T-cell (primary cell): ENCODE measurements around the gene TNRC6C. TPM values are rescaled to one million over a fixed set of nuclear protein-coding genes. Genes with fewer than 3 reads are reported as not detected.

ENCODE experiments used
- ATAC-seq, 4 experiments: fragments of 200-7000 bp in 3 of 4; fragments of 150-1000 bp in 1 of 4; cut with Tn5 transposase; replicated peaks in 1 of 4; 1 replicate in 3 of 4; 2 replicates in 1 of 4; pipeline ENCODE4 v1.10.0; 2021; ENCODE audit warnings: moderate library complexity in 3 of 4, mild to moderate bottlenecking in 2 of 4, moderate number of reproducible peaks in 1 of 4
- CTCF ChIA-PET, 2 donors: fragments of 300-600 bp; sonication (Branson Sonifier 250); formaldehyde crosslinking; loops; one replicate each; lab custom pipeline; 2022; ENCODE audit warnings: antibody characterized with exemption in 2 of 2; lab: Charles Lee
- POLR2A ChIA-PET, 2 donors: fragments of 300-600 bp; sonication (Branson Sonifier 250); formaldehyde crosslinking; loops; one replicate each; lab custom pipeline; 2022; ENCODE audit warnings: antibody characterized with exemption in 2 of 2; lab: Charles Lee
- DNase-seq, 35 experiments: peaks; one replicate each; pipeline versions ENCODE4 v3.0.0 to v3.0.0-alpha.2; 2013 to 2023
- H3K27ac ChIP-seq: one replicate; pipeline ENCODE4 v1.5.1; 2013; ENCODE audit warnings: low read length
- H3K27me3 ChIP-seq, 2 experiments: replicated peaks in 1 of 2; 1 replicate in 1 of 2; 2 replicates in 1 of 2; pipeline versions ENCODE4 v1.6.1 to v1.7.0; 2013; ENCODE audit warnings: low read length in 1 of 2, mixed read lengths in 1 of 2; ENCODE audit not compliant: control insufficient read depth in 2 of 2, insufficient read depth in 2 of 2; ENCODE audit errors: extremely low read depth in 1 of 2
- H3K36me3 ChIP-seq, 2 donors: 1 replicate in 1 of 2; 2 replicates in 1 of 2; pipeline versions ENCODE4 v1.6.1 to v1.7.0; 2013; ENCODE audit warnings: low read length in 1 of 2; ENCODE audit not compliant: control insufficient read depth in 2 of 2, insufficient read depth in 1 of 2; ENCODE audit errors: extremely low read depth in 1 of 2
- H3K4me1 ChIP-seq, 2 experiments: 1 replicate in 1 of 2; 2 replicates in 1 of 2; pipeline versions ENCODE4 v1.6.1 to v1.7.0; 2013; ENCODE audit warnings: low read length in 2 of 2, mixed read lengths in 1 of 2; ENCODE audit not compliant: insufficient read depth in 2 of 2, control insufficient read depth in 1 of 2; ENCODE audit errors: extremely low read depth in 1 of 2
- H3K4me3 ChIP-seq, 2 donors: 1 replicate in 1 of 2; 2 replicates in 1 of 2; pipeline versions ENCODE4 v1.5.1 to v1.7.0; 2013; ENCODE audit warnings: mild to moderate bottlenecking in 2 of 2, low read length in 1 of 2, moderate library complexity in 1 of 2; ENCODE audit not compliant: control insufficient read depth in 1 of 2; ENCODE audit errors: extremely low read depth in 1 of 2
- H3K9me3 ChIP-seq: 2 replicates; pipeline ENCODE4 v1.7.0; 2013
- H3K27ac Mint-ChIP-seq, 2 donors: one replicate each; pipeline ENCODE4 v1.8.0; 2020 to 2021; ENCODE audit warnings: mild to moderate bottlenecking in 2 of 2, mixed read lengths in 2 of 2
- H3K27me3 Mint-ChIP-seq, 2 donors: one replicate each; pipeline ENCODE4 v1.8.0; 2021 to 2022; ENCODE audit warnings: mixed read lengths in 2 of 2
- H3K36me3 Mint-ChIP-seq: one replicate; pipeline ENCODE4 v1.8.0; 2021; ENCODE audit warnings: mixed read lengths
- H3K4me1 Mint-ChIP-seq, 3 donors: one replicate each; pipeline ENCODE4 v1.8.0; 2020 to 2022; ENCODE audit warnings: mixed read lengths in 3 of 3, mild to moderate bottlenecking in 1 of 3
- H3K4me3 Mint-ChIP-seq, 3 donors: one replicate each; pipeline ENCODE4 v1.8.0; 2020 to 2022; ENCODE audit warnings: mild to moderate bottlenecking in 3 of 3, mixed read lengths in 3 of 3, moderate library complexity in 3 of 3
- H3K9me3 Mint-ChIP-seq, 3 donors: one replicate each; pipeline ENCODE4 v1.8.0; 2020 to 2022; ENCODE audit warnings: mixed read lengths in 3 of 3
- WGBS: methylation state at CpG from one replicate; pipeline ENCODE4 v1.1.5; 2013; ENCODE audit warnings: missing lambda C conversion rate; ENCODE audit not compliant: insufficient coverage; 5-methylcytosine and 5-hydroxymethylcytosine counted together
- total RNA-seq, 35 experiments: library from RNA in 6 of 35; stranded (reverse) in 6 of 35; fragments of 120-200 nt in 1 of 35; gene quantifications; one replicate each; pipeline versions ENCODE4 v1.2.1 to v1.2.4 and lab custom pipeline; 2013 to 2026

Gene TNRC6C
- total RNA-seq, 5 donors from 2014 or later (not counting 1 experiment from before 2014, with no cell fraction given): 87.1 to 116 (median 94.3) TPM

DNA sequence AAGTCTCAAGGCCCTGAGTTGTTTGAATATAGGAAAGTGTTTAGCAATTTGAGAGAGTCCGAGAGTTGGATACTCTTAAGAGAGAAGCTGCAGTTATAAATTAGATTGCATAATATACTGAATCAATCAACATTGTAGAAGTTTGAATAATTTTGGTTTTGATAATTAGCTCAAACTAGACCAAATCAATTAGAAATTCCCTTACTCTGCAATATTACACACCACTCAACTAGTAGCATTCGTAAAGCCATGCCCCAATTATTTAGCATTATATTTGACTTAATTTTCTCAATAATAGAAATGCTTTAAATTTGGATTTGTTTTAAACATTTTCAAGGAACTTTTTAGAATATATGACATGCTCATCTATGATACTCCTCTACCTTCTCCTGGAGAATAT is 49.1 kb downstream of the TNRC6C start:
- DNase-seq (no peak), ATAC-seq (no peak)
- no peaks in the 10 kb centered on the region for H3K27me3 ChIP-seq
- peaks cover 0 to 24% of the 10 kb centered on the region in 2 donors for H3K36me3 ChIP-seq
- H3K27ac ChIP-seq: no peak overlapping the region
- H3K27me3 Mint-ChIP-seq: no peaks in the 10 kb centered on the region
- H3K4me1 ChIP-seq: peaks cover 0 to 3% of the 10 kb centered on the region in 2 experiments
- peaks cover 32% of the 10 kb centered on the region for H3K36me3 Mint-ChIP-seq
- no peak overlapping the region for H3K4me3 Mint-ChIP-seq
- H3K9me3 Mint-ChIP-seq: no peaks in the 10 kb centered on the region
- H3K4me1 Mint-ChIP-seq: peaks cover 41 to 45% (median 44%) of the 10 kb centered on the region in 3 donors
- no peaks in the 10 kb centered on the region for H3K9me3 ChIP-seq
- H3K27ac Mint-ChIP-seq: peak overlapping the region in 1 of 2 donors; percentile 22
- no peak overlapping the region for H3K4me3 ChIP-seq
- CTCF ChIA-PET: interaction anchor here in 1 of 2 donors (2.7 kb wide), 1 partner anchor 12 kb away, joined by 13 read pairs; no protein-coding TSS in a partner anchor
- no CpG with 5 or more reads among the region's 2 CpGs for WGBS
- POLR2A ChIA-PET: interaction anchor here in 1 of 2 donors (0.8 kb wide), 1 partner anchor 50 kb away, joined by 5 read pairs; no protein-coding TSS in a partner anchor

DNA sequence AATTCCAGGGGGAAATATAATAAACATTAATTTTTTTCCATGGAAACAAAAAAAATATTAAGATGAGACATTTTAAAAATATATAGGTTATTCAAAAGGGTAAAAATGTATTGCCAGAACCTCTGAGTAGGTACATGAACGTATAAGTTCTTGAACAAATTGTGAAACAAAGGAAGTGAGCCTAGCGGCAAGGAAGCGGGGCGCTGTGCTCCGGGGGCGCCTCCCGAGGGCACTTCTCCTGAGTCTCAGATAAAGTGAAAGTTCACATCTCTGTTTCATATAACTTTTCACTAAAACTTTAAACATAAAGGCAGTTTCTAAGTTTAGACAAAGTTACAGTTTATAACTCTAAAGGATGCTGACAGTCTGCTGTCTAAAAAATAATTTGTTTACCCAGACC is 52.3 kb downstream of the TNRC6C start:
- Mint-ChIP-seq H3K4me1 (peaks cover 39 to 41% (median 39%) of the 10 kb centered on the region in 3 donors), H3K36me3 (peaks cover 23% of the 10 kb centered on the region), H3K9me3 (no peaks in the 10 kb centered on the region), H3K27ac (peak overlapping the region; percentile 67 to 76), H3K4me3 (no peak overlapping the region), H3K27me3 (no peaks in the 10 kb centered on the region)
- no peaks in the 10 kb centered on the region for H3K27me3 ChIP-seq
- DNase-seq (peak in 28 of 35 experiments; percentile 7 to 47 (median 30)), ATAC-seq (peak; percentile 48 to 68 (median 58))
- H3K27ac ChIP-seq: no peak overlapping the region
- no CpG with 5 or more reads among the region's 7 CpGs for WGBS
- H3K4me3 ChIP-seq: no peak overlapping the region
- no peaks in the 10 kb centered on the region for H3K9me3 ChIP-seq
- ChIA-PET CTCF (interaction anchor here in 1 of 2 donors (0.6 to 1.0 kb wide), 3 partner anchors 19 to 468 kb away, joined by 3 to 4 read pairs (median 3); no protein-coding TSS in a partner anchor), POLR2A (no interaction called here)
- peaks cover 0 to 29% of the 10 kb centered on the region in 2 donors for H3K36me3 ChIP-seq
- H3K4me1 ChIP-seq: peaks cover 0 to 3% of the 10 kb centered on the region in 2 experiments

DNA sequence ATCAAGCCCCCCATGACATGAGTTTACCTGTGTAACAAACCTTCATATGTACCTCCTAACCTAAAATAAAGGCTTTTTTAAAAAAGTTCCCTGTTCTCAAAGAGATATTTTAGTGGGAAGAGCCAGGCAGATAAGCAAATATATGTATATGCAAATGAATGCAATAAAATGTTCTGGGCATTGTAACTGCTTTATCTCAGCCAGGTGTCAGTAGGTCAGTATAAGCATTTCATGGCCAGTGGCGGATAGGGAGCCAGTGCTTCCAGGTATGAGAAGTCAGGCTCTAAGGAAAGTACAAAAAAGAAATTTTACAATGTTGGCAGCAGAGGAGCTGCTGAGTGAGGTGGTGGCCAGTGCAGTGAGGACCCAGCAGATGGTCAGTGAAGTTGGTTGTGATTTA is 53.9 kb downstream of the TNRC6C start:
- Histone ChIP-seq H3K9me3 (no peaks in the 10 kb centered on the region), H3K36me3 (peaks cover 0 to 37% of the 10 kb centered on the region in 2 donors), H3K27me3 (no peaks in the 10 kb centered on the region), H3K4me1 (peaks cover 0 to 3% of the 10 kb centered on the region in 2 experiments), H3K27ac (no peak overlapping the region), H3K4me3 (no peak overlapping the region)
- Mint-ChIP-seq H3K9me3 (no peaks in the 10 kb centered on the region), H3K4me3 (no peak overlapping the region), H3K27ac (peak overlapping the region; percentile 28 to 61), H3K36me3 (peaks cover 15% of the 10 kb centered on the region), H3K4me1 (peaks cover 33 to 36% (median 34%) of the 10 kb centered on the region in 3 donors), H3K27me3 (no peaks in the 10 kb centered on the region)
- ATAC-seq: no peak
- DNase-seq: no peak
- POLR2A ChIA-PET: interaction anchor here in 1 of 2 donors (0.6 to 1.7 kb wide), 2 partner anchors 54 to 677 kb away, joined by 4 read pairs; partner anchors contain the start of gene TNRC6C
- CTCF ChIA-PET: interaction anchor here (0.6 to 2.0 kb wide), 5 partner anchors 8 to 470 kb away, joined by 3 to 5 read pairs (median 4); no protein-coding TSS in a partner anchor
- no CpG with 5 or more reads among the region's 1 CpG for WGBS

DNA sequence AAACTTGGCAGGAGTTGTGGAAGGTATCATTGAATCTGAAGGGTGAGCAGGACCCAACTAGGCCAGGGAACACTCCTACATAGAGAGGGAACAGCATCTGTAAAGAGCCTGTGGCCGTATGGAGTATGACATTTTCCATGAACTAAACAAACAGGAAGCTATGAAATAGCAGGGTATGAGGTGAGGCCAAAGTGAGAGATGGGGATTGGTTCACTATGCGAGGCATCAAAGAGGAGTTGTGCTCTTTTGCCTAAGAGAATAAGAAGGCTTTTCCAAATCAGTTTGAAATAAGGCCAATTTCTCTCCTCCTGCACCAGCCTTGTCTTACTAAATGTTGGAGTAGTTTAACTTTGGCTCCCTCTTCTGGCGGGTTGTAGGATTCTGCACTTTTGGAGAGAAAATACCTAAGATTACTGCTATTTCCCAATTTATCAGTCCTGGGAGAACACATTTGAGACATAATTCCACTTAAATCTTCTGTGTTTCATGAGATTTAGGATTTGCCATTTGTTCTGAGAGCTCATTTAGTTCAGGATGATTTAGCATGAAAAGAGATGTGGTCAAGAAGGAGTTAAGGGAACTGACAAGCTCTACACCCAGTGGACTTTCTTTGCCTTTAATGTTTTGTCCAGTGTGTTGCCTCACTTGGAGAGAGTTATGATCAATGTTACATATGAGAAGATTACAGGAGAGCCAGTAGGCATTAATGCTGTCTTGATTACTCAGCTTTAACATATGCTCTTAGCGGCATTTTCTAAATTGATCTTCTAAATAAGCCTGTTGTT is 55.4 kb downstream of the TNRC6C start:
- H3K9me3 Mint-ChIP-seq: no peaks in the 10 kb centered on the region
- no peak overlapping the region for H3K27ac ChIP-seq
- peaks cover 13% of the 10 kb centered on the region for H3K36me3 Mint-ChIP-seq

DNA sequence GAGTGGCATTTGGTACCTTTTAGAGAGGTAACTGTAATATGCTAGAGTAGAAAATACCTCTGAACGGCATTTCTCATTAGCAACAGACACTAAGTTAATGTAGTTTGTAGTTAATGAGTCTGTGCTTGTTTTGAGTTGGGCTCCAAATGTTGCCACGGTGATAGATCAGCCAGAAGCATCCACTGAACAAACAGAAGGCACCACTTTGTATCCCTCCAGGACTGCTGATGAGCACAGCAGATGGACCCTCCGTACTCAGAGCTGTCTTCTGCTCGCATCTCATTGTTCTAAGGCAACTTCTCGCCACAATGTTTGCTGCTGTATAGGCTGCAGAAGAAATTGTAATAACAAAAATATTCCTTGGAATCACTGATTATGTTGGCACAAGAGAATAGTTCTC is 56.1 kb downstream of the TNRC6C start:
- Mint-ChIP-seq H3K9me3 (no peaks in the 10 kb centered on the region), H3K27me3 (no peaks in the 10 kb centered on the region), H3K4me1 (peaks cover 41 to 45% (median 41%) of the 10 kb centered on the region in 3 donors), H3K36me3 (peaks cover 10% of the 10 kb centered on the region), H3K27ac (no peak overlapping the region), H3K4me3 (no peak overlapping the region)
- H3K27me3 ChIP-seq: no peaks in the 10 kb centered on the region
- ATAC-seq (no peak), DNase-seq (no peak)
- no peaks in the 10 kb centered on the region for H3K9me3 ChIP-seq
- no peak overlapping the region for H3K4me3 ChIP-seq
- WGBS: no CpG with 5 or more reads among the region's 5 CpGs
- CTCF ChIA-PET: interaction anchor here in 1 of 2 donors (0.6 to 2.0 kb wide), 8 partner anchors 8 to 466 kb away, joined by 3 to 12 read pairs (median 5); partner anchors contain the start of gene TNRC6C
- peaks cover 0 to 3% of the 10 kb centered on the region in 2 experiments for H3K4me1 ChIP-seq
- peaks cover 0 to 31% of the 10 kb centered on the region in 2 donors for H3K36me3 ChIP-seq
- H3K27ac ChIP-seq: no peak overlapping the region
- POLR2A ChIA-PET: interaction anchor here in 1 of 2 donors (0.6 kb wide), 1 partner anchor 58 kb away, joined by 3 read pairs; no protein-coding TSS in a partner anchor

More for the DNA sequence above, 55.4 kb downstream of the TNRC6C start:
- CTCF ChIA-PET: interaction anchor here (0.6 to 2.0 kb wide), 14 partner anchors 9 to 850 kb away, joined by 3 to 12 read pairs (median 4); partner anchors contain the start of genes BIRC5 (in 1 of the 2) and TNRC6C (in 1 of the 2)
- POLR2A ChIA-PET: interaction anchor here in 1 of 2 donors (0.6 to 1.7 kb wide), 2 partner anchors 55 to 58 kb away, joined by 3 to 4 read pairs; partner anchors contain the start of gene TNRC6C
- Histone ChIP-seq H3K27me3 (no peaks in the 10 kb centered on the region), H3K9me3 (no peaks in the 10 kb centered on the region), H3K36me3 (peaks cover 0 to 32% of the 10 kb centered on the region in 2 donors), H3K4me3 (no peak overlapping the region), H3K4me1 (peaks cover 0 to 3% of the 10 kb centered on the region in 2 experiments)
- WGBS: no CpG with 5 or more reads among the region's 4 CpGs
- Mint-ChIP-seq H3K4me3 (no peak overlapping the region), H3K4me1 (peaks cover 37 to 38% (median 38%) of the 10 kb centered on the region in 3 donors), H3K27me3 (no peaks in the 10 kb centered on the region), H3K27ac (peak overlapping the region; percentile 20 to 45)
- ATAC-seq: peak; percentile 54 to 74 (median 58)
- DNase-seq: peak in 31 of 35 experiments; percentile 11 to 85 (median 41)

DNA sequence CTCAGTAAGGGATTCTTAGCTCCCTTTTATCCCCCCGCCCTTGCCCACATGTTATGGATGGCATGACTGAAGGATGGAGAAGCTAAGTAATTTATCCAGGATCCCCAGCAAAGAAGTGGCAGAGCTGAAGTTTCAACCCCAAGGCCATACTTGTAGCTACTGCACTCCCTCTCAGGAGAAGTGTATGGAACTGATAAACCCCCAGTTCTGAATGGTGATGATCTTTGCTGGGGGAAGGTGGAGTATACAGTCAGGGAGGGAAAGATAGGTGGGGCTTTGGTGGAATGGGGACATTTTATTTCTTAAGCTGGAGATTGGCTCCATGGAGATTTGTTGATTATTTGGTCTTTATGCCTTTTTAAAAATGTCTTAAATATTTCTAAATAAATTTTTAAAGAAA is 58.3 kb downstream of the TNRC6C start:
- H3K36me3 Mint-ChIP-seq: peaks cover 12% of the 10 kb centered on the region
- Histone ChIP-seq H3K36me3 (peaks cover 0 to 20% of the 10 kb centered on the region in 2 donors), H3K4me1 (peaks cover 0 to 9% of the 10 kb centered on the region in 2 experiments), H3K9me3 (no peaks in the 10 kb centered on the region), H3K27me3 (no peaks in the 10 kb centered on the region), H3K27ac (no peak overlapping the region), H3K4me3 (no peak overlapping the region)
- no peak overlapping the region for H3K4me3 Mint-ChIP-seq
- DNase-seq (no peak), ATAC-seq (no peak)
- H3K9me3 Mint-ChIP-seq: no peaks in the 10 kb centered on the region
- H3K4me1 Mint-ChIP-seq: peaks cover 39 to 45% (median 43%) of the 10 kb centered on the region in 3 donors
- H3K27me3 Mint-ChIP-seq: no peaks in the 10 kb centered on the region
- ChIA-PET CTCF (interaction anchor here in 1 of 2 donors (1.0 to 1.3 kb wide), 4 partner anchors 13 to 372 kb away, joined by 3 to 4 read pairs (median 3); no protein-coding TSS in a partner anchor), POLR2A (no interaction called here)
- H3K27ac Mint-ChIP-seq: no peak overlapping the region
- no CpG with 5 or more reads among the region's 1 CpG for WGBS
